T-helper 2 cell treated with Interferon-gamma antibody and Interleukin-4, amounts not matched to agents 5 μg/mL and 100 μg/mL, for 36 hours (primary cell): ENCODE measurements around the gene RCCD1.
A peak's percentile ranks its signal among the peaks of the same experiment; 100 is the strongest.

ENCODE experiments used
- DNase-seq: peaks from one replicate; pipeline ENCODE4 v3.0.0; 2021; ENCODE audit warnings: low spot score
- H3K27ac Mint-ChIP-seq: one replicate; pipeline ENCODE4 v1.8.0; 2021; ENCODE audit warnings: mild to moderate bottlenecking, mixed read lengths
- H3K27me3 Mint-ChIP-seq: one replicate; pipeline ENCODE4 v1.8.0; 2021; ENCODE audit warnings: low read depth, mixed read lengths
- H3K36me3 Mint-ChIP-seq: one replicate; pipeline ENCODE4 v1.8.0; 2021; ENCODE audit warnings: low read depth, mixed read lengths
- H3K4me1 Mint-ChIP-seq: one replicate; pipeline ENCODE4 v1.8.0; 2021; ENCODE audit warnings: low read depth, mixed read lengths
- H3K4me3 Mint-ChIP-seq: one replicate; pipeline ENCODE4 v1.8.0; 2022; ENCODE audit warnings: mild to moderate bottlenecking, moderate library complexity, mixed read lengths
- H3K9me3 Mint-ChIP-seq: one replicate; pipeline ENCODE4 v1.8.0; 2021; ENCODE audit warnings: mixed read lengths

Gene RCCD1

DNA sequence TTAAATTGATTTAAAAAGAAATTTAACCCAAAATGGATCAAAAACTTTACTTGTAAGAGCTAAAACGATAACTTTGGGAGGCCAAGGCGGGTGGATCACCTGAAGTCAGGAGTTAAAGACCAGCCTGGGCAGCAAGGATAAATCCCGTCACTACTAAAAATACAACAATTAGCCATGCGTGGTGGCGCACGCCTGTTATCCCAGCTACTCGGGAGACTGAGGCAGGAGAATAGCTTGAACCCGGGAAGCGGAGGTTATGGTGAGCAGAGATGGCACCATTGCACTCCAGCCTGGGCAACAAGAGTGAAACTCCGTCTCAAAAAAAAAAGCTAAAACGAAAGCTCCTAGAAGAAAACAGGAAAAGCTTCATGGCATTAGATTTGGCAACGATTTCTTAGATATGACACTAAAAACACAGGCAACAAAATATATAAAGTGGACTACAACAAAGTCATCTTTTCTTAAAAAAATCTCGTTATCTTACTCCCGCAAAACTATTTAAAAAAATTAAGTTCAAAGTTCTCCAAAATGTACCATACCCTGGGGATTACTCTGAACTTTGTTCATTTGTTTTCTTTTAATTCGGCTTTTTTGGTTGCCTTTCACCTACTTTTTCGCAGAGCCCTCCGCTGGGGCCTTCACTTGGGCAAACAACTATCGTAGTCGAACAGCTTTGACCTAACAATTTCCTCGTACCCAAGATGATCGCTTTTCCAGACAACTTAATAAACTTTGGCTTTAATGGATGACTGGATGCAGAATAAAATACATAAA, 25.3 kb upstream of the RCCD1 start:
- H3K36me3 Mint-ChIP-seq: peaks cover 9% of the 10 kb centered on the region
- H3K27ac Mint-ChIP-seq: peak overlapping the region; percentile 100
- no peak for DNase-seq
- no peaks in the 10 kb centered on the region for H3K27me3 Mint-ChIP-seq
- peak overlapping the region; percentile 100 for H3K4me3 Mint-ChIP-seq
- H3K9me3 Mint-ChIP-seq: no peaks in the 10 kb centered on the region
- peaks cover 47% of the 10 kb centered on the region for H3K4me1 Mint-ChIP-seq

DNA sequence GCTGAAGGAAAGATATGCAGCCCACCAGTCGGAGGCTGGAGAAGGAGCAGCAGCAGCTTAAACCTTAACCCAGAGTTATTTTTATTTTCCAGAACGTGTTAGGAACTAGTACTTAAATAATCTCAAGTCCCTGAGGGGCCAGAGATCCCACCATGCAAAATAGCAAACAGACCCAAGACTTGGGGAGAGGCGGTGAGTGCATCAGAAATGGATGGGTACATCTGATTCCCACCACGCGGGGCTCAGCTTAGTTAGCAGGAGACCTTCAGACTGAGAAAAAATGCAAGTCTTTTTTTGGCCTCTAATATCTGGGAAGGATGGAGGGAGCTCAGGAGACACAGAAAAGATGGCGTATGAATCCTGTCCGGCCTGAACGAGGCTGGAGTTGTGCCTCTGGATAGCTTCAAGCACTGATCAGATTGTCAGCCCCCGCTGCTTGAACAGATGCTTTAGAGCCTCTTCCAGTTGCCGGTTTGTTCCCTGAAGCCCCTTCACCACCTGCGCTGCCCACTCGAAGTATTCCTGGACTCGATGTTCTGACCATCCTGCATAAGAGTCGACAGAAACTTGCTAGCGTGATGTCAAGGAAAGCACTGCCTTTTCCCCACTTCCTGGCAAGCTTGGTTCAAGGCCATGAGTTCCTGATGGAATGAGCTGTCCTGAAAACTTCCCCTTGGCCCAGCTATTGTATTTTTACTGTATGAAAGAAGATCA, 23.7 kb upstream of the RCCD1 start:
- Mint-ChIP-seq H3K27me3 (no peaks in the 10 kb centered on the region), H3K36me3 (peaks cover 8% of the 10 kb centered on the region), H3K9me3 (no peaks in the 10 kb centered on the region), H3K4me1 (peaks cover 43% of the 10 kb centered on the region), H3K27ac (peak overlapping the region; percentile 100), H3K4me3 (peak overlapping the region; percentile 100)
- DNase-seq: no peak

DNA sequence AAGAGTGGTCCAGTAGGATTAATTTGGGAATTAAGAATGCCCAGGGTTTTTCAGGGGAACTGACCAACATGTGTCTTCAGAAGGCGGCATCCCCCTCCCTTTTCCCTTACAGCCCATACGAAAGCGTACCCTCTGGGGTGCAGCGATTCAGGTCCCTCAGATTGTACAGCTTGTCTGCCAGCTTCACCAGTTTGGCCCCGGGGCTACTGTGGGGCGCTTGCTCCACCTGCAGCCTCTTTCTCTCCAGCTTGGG, 23.2 kb upstream of the RCCD1 start:
- DNase-seq: no peak
- Mint-ChIP-seq H3K9me3 (no peaks in the 10 kb centered on the region), H3K27ac (peak overlapping the region; percentile 100), H3K4me1 (peaks cover 48% of the 10 kb centered on the region), H3K36me3 (peaks cover 12% of the 10 kb centered on the region), H3K4me3 (peak overlapping the region; percentile 100), H3K27me3 (no peaks in the 10 kb centered on the region)

DNA sequence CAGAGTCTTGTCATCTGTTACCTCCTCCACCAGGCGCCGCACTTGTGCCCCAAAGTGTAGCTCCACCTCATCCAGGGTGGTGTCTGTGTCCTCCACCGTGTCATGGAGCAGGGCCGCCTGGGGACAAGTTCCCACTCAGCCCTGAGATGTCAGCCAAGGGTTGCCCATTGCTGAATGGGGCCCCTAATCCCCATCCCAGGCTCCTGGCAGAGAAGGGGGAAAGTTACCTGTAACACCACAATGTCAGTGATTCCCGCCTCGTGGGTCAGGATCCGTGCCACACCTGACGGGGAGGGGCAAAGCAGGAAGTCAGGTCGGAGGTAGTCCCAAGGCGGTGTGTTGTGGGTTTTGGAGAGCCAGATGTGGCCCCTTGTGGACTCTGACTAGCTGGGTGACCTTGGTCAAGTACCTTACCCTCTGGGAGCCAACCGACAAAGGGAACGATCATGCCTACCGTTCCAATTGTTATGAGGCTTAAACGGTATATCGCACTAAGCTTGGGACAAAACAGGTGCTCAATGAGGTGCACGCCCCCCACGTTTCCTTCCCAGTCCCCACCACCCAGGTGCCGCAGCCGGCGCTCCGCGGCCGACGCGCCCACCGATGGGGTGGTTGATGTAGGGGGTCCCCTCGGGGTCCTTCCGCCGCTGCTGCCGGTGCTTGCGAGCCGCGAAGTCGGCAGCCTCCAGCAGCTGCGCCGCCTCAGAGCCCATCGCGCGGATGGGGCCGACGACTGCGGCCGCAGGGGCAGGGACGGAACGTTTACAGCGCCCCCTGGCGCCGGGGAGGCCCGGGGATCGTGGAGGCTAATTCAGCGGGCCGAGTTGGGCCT, 22.6 kb upstream of the RCCD1 start, which contains the start of gene HDDC3:
Gene HDDC3, minus strand, starts transcription at position 722 of the 832 bp plus-strand sequence. Its CDS starts 9 bp downstream, at position 713.
- H3K9me3 Mint-ChIP-seq: no peaks in the 10 kb centered on the region
- peaks cover 16% of the 10 kb centered on the region for H3K36me3 Mint-ChIP-seq
- peak within 1 kb of the TSS; percentile 100 for H3K27ac Mint-ChIP-seq
- peak within 1 kb of the TSS; percentile 100 for H3K4me3 Mint-ChIP-seq
- no peaks in the 10 kb centered on the region for H3K27me3 Mint-ChIP-seq
- peak; percentile 90 for DNase-seq
- peaks cover 51% of the 10 kb centered on the region for H3K4me1 Mint-ChIP-seq

DNA sequence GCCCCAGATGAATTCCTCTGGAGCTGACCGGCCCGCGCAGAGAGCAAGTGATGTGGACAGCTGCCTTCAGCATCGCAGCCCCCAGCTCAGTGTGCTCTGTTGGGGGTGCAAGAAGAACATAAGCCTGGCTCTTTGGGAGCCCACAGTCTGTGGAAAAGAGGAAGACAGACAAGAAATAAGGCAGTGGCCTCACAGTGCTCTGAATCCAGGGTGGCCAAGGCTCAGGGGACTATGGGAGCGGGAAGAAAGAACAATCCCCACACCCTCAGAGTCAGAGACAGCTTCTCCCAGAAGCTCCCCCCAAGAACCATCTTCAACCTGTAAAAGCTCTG, 22.1 kb upstream of the RCCD1 start:
- H3K36me3 Mint-ChIP-seq: peaks cover 17% of the 10 kb centered on the region
- no peaks in the 10 kb centered on the region for H3K27me3 Mint-ChIP-seq
- peak overlapping the region; percentile 100 for H3K27ac Mint-ChIP-seq
- peaks cover 52% of the 10 kb centered on the region for H3K4me1 Mint-ChIP-seq
- H3K9me3 Mint-ChIP-seq: no peaks in the 10 kb centered on the region
- peak overlapping the region; percentile 100 for H3K4me3 Mint-ChIP-seq
- DNase-seq: no peak

DNA sequence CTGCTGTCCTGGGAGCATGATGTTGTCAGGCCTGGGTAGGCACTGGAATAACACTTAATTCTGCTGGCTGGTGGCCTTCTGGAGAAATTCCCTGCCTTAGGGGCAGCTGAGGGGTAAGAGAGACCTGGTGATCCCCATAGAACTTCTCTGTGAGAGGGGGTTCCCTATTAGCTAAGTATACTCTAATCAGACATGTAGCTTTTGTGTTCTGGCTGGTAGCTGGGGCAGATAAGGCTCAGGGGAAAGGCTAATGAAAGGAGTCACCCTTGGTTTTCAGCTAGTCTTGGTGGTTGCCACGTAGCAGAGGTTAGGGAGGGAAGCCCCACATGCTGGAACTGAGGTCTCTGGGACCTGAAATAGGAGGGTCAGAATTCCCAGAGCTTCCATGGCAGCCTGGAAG, 21.4 kb upstream of the RCCD1 start:
- H3K27ac Mint-ChIP-seq: peak overlapping the region; percentile 100

DNA sequence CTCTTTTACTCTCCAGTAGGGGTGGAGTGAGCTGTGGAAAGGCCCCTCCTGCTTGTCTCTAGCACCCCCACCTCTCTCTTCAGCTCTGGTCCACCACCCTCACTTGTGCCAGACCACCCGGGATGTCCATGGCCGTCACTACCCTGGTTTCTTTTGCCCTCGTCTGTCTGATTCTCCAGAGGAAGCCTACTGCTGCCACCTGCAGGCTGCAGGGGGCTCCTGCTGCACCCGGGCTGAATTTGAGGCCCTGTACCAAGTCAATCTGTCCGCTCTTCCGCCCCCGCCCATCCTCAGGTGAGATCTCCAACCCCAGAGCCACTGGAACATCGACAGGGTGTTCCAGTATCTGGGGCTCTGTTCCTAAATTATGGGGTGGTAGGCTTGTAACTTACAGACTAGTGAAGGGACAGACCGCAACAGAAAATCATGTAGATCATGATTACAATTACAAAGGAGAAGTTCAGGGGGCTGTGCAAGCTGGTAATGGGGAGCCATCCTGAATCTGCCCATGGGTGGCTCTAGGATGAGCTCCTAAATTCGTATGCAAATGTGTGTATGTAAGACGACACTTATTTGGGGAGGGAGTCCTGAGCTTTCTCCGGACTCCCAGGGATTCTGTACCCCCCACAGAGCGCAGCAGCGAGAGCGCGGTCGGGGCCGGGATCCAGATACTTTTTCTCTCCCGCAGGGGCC, 20.3 kb upstream of the RCCD1 start:
- Mint-ChIP-seq H3K4me1 (peaks cover 44% of the 10 kb centered on the region), H3K36me3 (peaks cover 18% of the 10 kb centered on the region), H3K4me3 (peak overlapping the region; percentile 91), H3K27ac (peak overlapping the region; percentile 100), H3K27me3 (no peaks in the 10 kb centered on the region), H3K9me3 (no peaks in the 10 kb centered on the region)
- peak; percentile 87 for DNase-seq

More for the DNA sequence above, 21.4 kb upstream of the RCCD1 start:
- DNase-seq: no peak
- H3K4me3 Mint-ChIP-seq: peak overlapping the region; percentile 100
- peaks cover 18% of the 10 kb centered on the region for H3K36me3 Mint-ChIP-seq
- H3K27me3 Mint-ChIP-seq: no peaks in the 10 kb centered on the region
- no peaks in the 10 kb centered on the region for H3K9me3 Mint-ChIP-seq
- H3K4me1 Mint-ChIP-seq: peaks cover 51% of the 10 kb centered on the region

DNA sequence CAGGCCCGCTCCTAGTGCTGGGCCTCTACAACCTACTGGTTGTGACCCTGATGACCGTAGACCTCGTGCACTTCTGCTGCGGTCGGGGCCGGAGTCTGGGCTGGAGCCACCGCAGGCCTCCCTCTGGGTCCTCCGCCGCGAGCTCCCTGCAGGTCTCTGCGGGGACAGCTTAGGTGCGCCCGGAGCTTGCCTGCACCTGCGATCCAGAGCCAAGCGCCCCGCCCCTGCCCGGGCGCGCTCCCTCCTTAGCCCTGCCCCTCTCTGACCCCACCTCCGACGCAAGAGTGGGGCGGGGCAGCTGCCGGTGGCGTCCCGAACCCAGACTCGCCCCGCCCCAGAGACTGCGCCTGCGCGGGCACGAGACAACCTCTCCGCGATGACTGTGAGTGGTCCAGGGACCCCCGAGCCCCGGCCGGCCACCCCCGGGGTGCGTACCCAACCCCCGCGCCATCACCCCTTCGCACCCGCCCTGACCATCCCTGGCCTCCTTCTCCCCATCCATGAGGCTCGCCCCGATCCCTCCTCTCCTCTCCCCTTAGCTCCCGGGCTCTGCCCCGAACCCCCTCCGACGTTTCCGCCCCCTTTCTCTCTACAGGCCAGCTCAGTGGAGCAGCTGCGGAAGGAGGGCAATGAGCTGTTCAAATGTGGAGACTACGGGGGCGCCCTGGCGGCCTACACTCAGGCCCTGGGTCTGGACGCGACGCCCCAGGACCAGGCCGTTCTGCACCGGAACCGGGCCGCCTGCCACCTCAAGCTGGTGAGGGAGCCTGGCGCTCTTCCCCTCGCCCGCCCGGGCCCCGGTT, 19.5 kb upstream of the RCCD1 start, which contains the start of gene UNC45A:
Gene UNC45A, plus strand, starts transcription at position 337 of the 803 bp plus-strand sequence. Its CDS starts 40 bp downstream, at position 377.
- no peaks in the 10 kb centered on the region for H3K9me3 Mint-ChIP-seq
- peaks cover 40% of the 10 kb centered on the region for H3K4me1 Mint-ChIP-seq
- H3K27me3 Mint-ChIP-seq: no peaks in the 10 kb centered on the region
- peak within 1 kb of the TSS; percentile 91 for H3K4me3 Mint-ChIP-seq
- peak; percentile 95 for DNase-seq
- peaks cover 23% of the 10 kb centered on the region for H3K36me3 Mint-ChIP-seq
- peak within 1 kb of the TSS; percentile 100 for H3K27ac Mint-ChIP-seq

DNA sequence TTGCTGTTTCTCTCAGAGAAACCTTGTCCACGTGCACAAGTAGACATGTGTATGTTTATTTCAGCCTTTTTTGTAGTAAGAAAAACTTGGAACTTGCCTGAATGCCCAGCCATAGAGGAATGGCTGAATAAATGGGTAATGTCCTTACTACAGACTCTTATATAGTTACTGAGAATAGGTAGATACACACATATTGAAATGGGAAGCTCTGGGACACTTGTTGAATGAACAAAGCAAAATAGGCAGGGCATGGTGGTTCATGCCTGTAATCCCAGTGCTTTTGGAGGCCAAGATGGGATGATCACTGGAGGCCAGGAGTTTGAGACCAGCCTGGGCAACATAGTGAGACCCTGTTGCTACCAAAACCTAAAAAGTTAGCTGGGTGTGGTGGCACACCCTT, 17.9 kb upstream of the RCCD1 start:
- H3K36me3 Mint-ChIP-seq: peaks cover 37% of the 10 kb centered on the region
- H3K4me3 Mint-ChIP-seq: peak overlapping the region; percentile 91
- H3K27ac Mint-ChIP-seq: peak overlapping the region; percentile 78
- peaks cover 27% of the 10 kb centered on the region for H3K4me1 Mint-ChIP-seq
- DNase-seq: no peak
- H3K27me3 Mint-ChIP-seq: no peaks in the 10 kb centered on the region
- no peaks in the 10 kb centered on the region for H3K9me3 Mint-ChIP-seq

DNA sequence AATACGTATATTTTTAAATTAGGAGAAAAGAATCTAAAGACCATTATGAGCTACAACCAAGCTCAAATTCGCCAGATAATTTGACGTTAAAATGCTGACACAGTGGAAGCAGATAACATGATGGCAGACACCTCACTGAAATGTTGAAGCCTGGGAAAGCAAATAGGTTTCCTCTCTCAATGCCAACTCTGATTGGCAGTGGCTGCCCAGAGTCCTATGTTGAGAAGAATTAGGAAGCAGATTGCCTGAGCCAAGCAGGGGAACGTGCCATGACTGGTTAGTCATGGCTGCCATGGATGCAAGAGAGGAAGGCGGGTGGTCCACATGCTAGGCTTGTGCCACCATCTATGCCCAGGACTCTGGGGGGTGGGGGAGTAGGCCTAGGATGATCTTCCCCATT, 16.4 kb upstream of the RCCD1 start:
- no peak overlapping the region for H3K27ac Mint-ChIP-seq
- H3K9me3 Mint-ChIP-seq: no peaks in the 10 kb centered on the region
- H3K27me3 Mint-ChIP-seq: no peaks in the 10 kb centered on the region
- H3K4me3 Mint-ChIP-seq: no peak overlapping the region
- H3K4me1 Mint-ChIP-seq: peaks cover 18% of the 10 kb centered on the region
- no peak for DNase-seq
- peaks cover 49% of the 10 kb centered on the region for H3K36me3 Mint-ChIP-seq

DNA sequence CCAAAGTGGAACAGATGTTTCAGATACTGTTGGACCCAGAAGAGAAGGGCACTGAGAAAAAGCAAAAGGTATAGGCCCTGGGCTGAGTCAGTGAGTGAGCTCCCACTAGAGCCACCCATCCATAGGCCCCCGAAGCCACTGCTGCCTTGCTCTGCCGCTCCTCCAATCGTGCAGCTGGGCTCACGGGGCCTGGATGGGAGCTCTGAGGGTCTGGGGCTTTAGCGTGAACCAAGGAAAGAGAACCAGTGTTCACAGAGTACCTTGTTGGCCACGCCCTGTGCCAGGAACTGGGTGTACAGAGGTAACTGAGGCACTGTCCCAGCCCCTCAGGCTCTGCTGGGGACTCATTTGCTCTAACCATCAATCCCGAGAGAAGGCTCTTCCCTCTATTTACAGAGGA, 14.9 kb upstream of the RCCD1 start:
- H3K4me3 Mint-ChIP-seq: no peak overlapping the region
- H3K4me1 Mint-ChIP-seq: peaks cover 10% of the 10 kb centered on the region
- peaks cover 54% of the 10 kb centered on the region for H3K36me3 Mint-ChIP-seq
- no peak overlapping the region for H3K27ac Mint-ChIP-seq
- H3K27me3 Mint-ChIP-seq: no peaks in the 10 kb centered on the region
- no peak for DNase-seq
- H3K9me3 Mint-ChIP-seq: no peaks in the 10 kb centered on the region

DNA sequence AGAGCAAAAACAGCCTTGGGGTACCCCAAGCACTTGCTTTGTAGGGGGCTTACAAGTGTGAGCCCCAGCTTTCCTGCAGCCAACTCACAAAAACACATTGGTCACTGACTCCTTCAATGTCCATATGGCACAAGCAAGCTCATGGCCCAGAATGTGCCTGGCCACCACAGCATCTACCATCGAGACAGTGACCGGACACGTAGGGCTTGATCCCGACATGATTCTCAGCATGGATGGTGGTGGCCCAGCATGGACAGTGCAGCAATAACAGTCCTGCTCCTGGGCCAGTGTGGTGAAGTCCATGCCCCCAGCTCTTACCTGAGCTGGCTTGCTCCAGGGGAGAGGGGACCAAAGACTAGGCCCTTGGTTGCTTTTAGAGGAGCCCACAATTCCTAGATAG, 13.6 kb upstream of the RCCD1 start:
- Mint-ChIP-seq H3K4me1 (peaks cover 9% of the 10 kb centered on the region), H3K9me3 (no peaks in the 10 kb centered on the region), H3K27ac (no peak overlapping the region), H3K27me3 (no peaks in the 10 kb centered on the region), H3K4me3 (no peak overlapping the region), H3K36me3 (peaks cover 57% of the 10 kb centered on the region)
- no peak for DNase-seq
